K562 (cell line): Measurements from ENCODE around the gene MOB1B. TPM values are rescaled to one million over a fixed set of nuclear protein-coding genes. Genes with fewer than 3 reads are reported as not detected.
A peak's percentile ranks its signal among the peaks of the same experiment; 100 is the strongest.

Experiments
- ATAC-seq: fragments of 200-7000 bp; cut with Tn5 transposase; 3 replicates; pipeline ENCODE4 v1.9.1; 2020; ENCODE audit warnings: moderate library complexity
- BruUV-seq: library from RNA; stranded (reverse); fragments of 400-500 nt; replicated peaks from 2 replicates; lab custom pipeline; 2021; lab: Mats Ljungman, UMichigan
- CTCF ChIA-PET: fragments of 300-600 bp; formaldehyde crosslinking; extraction: SDS; loops from one replicate; lab custom pipeline; 2021; ENCODE audit warnings: low intra/inter-chr PET ratio; lab: Yijun Ruan, JAX
- POLR2A ChIA-PET: fragments of 300-600, 350-650 bp; sonication (Branson Sonifier 250); formaldehyde crosslinking; extraction: SDS; loops from one replicate; lab custom pipeline; 2021; ENCODE audit warnings: antibody characterized with exemption, inconsistent platforms; lab: Yijun Ruan, JAX
- DNase-seq, 4 experiments: peaks; one replicate each; pipeline versions ENCODE4 v3.0.0 to v3.0.0-alpha.2; 2011 to 2018; ENCODE audit warnings: low spot score in 3 of 4, mixed read lengths in 3 of 4; ENCODE audit errors: extremely low read depth in 1 of 4
- FAIRE-seq: peaks from 2 replicates; lab custom pipeline; 2011; peaks lifted over from hg19 to GRCh38; lab: Jason Lieb, UNC
- H2AFZ ChIP-seq: 2 replicates; pipeline ENCODE4 v1.6.0; 2011; ENCODE audit warnings: low read depth, low read length, control low read depth, inconsistent platforms
- H3K27ac ChIP-seq: fragments of 200-600 bp; 3 replicates; pipeline ENCODE4 v1.8.0; 2011; ENCODE audit warnings: low read depth, mild to moderate bottlenecking, control low read depth, inconsistent platforms, low read length, moderate library complexity, mixed read lengths; ENCODE audit errors: extremely low read depth
- H3K27me3 ChIP-seq, 2 experiments: fragments of 300-600 bp in 1 of 2; 2 replicates in 1 of 2; 3 replicates in 1 of 2; pipeline versions ENCODE4 v1.6.0 to v1.8.0; 2011; ENCODE audit warnings: inconsistent platforms in 2 of 2, low read length in 2 of 2, mild to moderate bottlenecking in 1 of 2, mixed read lengths in 1 of 2, moderate library complexity in 1 of 2; ENCODE audit not compliant: control insufficient read depth in 2 of 2, insufficient read depth in 2 of 2
- H3K36me3 ChIP-seq: fragments of 300-600 bp; 3 replicates; pipeline ENCODE4 v1.8.0; 2011; ENCODE audit warnings: mild to moderate bottlenecking, low read length, inconsistent platforms; ENCODE audit not compliant: control insufficient read depth, insufficient read depth
- H3K4me1 ChIP-seq, 2 experiments: fragments of 200-600 bp in 1 of 2; replicated peaks in 1 of 2; 2 replicates in 1 of 2; 3 replicates in 1 of 2; pipeline versions ENCODE4 v1.5.1 to v1.8.0; 2011; ENCODE audit warnings: inconsistent platforms in 2 of 2, low read length in 2 of 2, mild to moderate bottlenecking in 1 of 2, mixed read lengths in 1 of 2, moderate library complexity in 1 of 2; ENCODE audit not compliant: control insufficient read depth in 2 of 2, insufficient read depth in 2 of 2
- H3K4me2 ChIP-seq: 2 replicates; pipeline ENCODE4 v1.6.1; 2011; ENCODE audit warnings: low read length, control low read depth, inconsistent platforms, mixed read lengths; ENCODE audit not compliant: insufficient read depth
- H3K4me3 ChIP-seq: fragments of 200-600 bp; sonication (generic), shearing (Covaris generic); 2 replicates; pipeline ENCODE4 v1.5.1; 2016; ENCODE audit warnings: control low read depth, inconsistent platforms
- H3K79me2 ChIP-seq: fragments of 200-600 bp; 3 replicates; pipeline ENCODE4 v1.8.0; 2011; ENCODE audit warnings: low read length, inconsistent platforms; ENCODE audit not compliant: control insufficient read depth, insufficient read depth
- H3K9ac ChIP-seq, 2 experiments: 2 replicates each; pipeline versions ENCODE4 v1.6.0 to v1.6.1; 2011; ENCODE audit warnings: low read depth in 2 of 2, low read length in 2 of 2, control low read depth in 1 of 2, inconsistent platforms in 1 of 2, mild to moderate bottlenecking in 1 of 2, mixed read lengths in 1 of 2; ENCODE audit not compliant: insufficient read depth in 1 of 2
- H3K9me1 ChIP-seq: one replicate; pipeline ENCODE4 v1.6.0; 2011; ENCODE audit warnings: inconsistent platforms, mild to moderate bottlenecking, low read length, moderate library complexity; ENCODE audit not compliant: control insufficient read depth, insufficient read depth
- H3K9me3 ChIP-seq: replicated peaks from 2 replicates; pipeline ENCODE4 v1.5.1; 2011; ENCODE audit warnings: low read depth, low read length, inconsistent platforms; ENCODE audit not compliant: control insufficient read depth, insufficient read depth
- H4K20me1 ChIP-seq: replicated peaks from 2 replicates; pipeline ENCODE4 v1.6.1; 2011; ENCODE audit warnings: low read length, inconsistent platforms, mixed read lengths; ENCODE audit not compliant: control insufficient read depth, insufficient read depth
- E2F3 ChIP-seq: fragments of 250-450 bp; sonication (Bioruptor Pico); IDR thresholded peaks from 2 replicates; pipeline ENCODE4 v1.4.0; 2020; ENCODE audit warnings: mild to moderate bottlenecking
- EZH2 ChIP-seq: IDR thresholded peaks from 2 replicates; pipeline ENCODE4 v1.6.1; 2012; ENCODE audit warnings: low read depth, mild to moderate bottlenecking, inconsistent platforms, low read length, borderline replicate concordance
- ILF3 ChIP-seq: fragments of 450-650 bp; IDR thresholded peaks from 2 replicates; pipeline ENCODE4 v1.6.1; 2018; ENCODE audit warnings: antibody characterized with exemption, mild to moderate bottlenecking, moderate library complexity, borderline replicate concordance
- LEF1 ChIP-seq: fragments of 450-650 bp; IDR thresholded peaks from 2 replicates; pipeline ENCODE4 v1.6.1; 2016; ENCODE audit warnings: mild to moderate bottlenecking
- NEUROD1 ChIP-seq: fragments of 150-350 bp; IDR thresholded peaks from 2 replicates; pipeline ENCODE4 v1.6.1; 2014; ENCODE audit warnings: borderline replicate concordance, low read length, low read depth; ENCODE audit not compliant: partially characterized antibody
- NFIC ChIP-seq: fragments of 450-650 bp; IDR thresholded peaks from 2 replicates; pipeline ENCODE4 v1.6.1; 2017; ENCODE audit warnings: mild to moderate bottlenecking, inconsistent platforms
- NONO ChIP-seq, 2 experiments: fragments of 200-400 bp in 1 of 2; fragments of 450-650 bp in 1 of 2; formaldehyde crosslinking in 1 of 2; IDR thresholded peaks; 2 replicates each; pipeline ENCODE4 v1.6.1; 2017; ENCODE audit warnings: low read depth in 2 of 2, mild to moderate bottlenecking in 2 of 2, moderate library complexity in 2 of 2, low read length in 1 of 2
- TAF7 ChIP-seq: fragments of 450-650 bp; IDR thresholded peaks from 2 replicates; pipeline ENCODE4 v1.6.1; 2016; ENCODE audit warnings: missing genetic modification characterization, missing compliant biosample characterization
- U2AF2 ChIP-seq: fragments of 200-400 bp; formaldehyde crosslinking; optimal IDR thresholded peaks from 2 replicates; pipeline ENCODE3; 2017; ENCODE audit warnings: low read depth, mild to moderate bottlenecking, low read length
- ZNF408 ChIP-seq: fragments of 250-450 bp; sonication (Bioruptor Pico); IDR thresholded peaks from 2 replicates; pipeline ENCODE4 v1.4.0; 2020; ENCODE audit warnings: low read depth, mild to moderate bottlenecking, moderate library complexity
- WGBS: fragments of 100-300 bp; shearing (Covaris generic); methylation state at CpG from one replicate; pipeline ENCODE4 v1.1.6; 2016; ENCODE audit warnings: low coverage, mixed read lengths; ENCODE audit not compliant: insufficient coverage; ENCODE audit errors: missing lambda C conversion rate; 5-methylcytosine and 5-hydroxymethylcytosine counted together
- in situ Hi-C: fragments of 300-500 bp; cut with MboI; formaldehyde crosslinking; loops from 4 replicates; pipeline ENCODE4 v1.15.0; 2018; ENCODE audit warnings: inconsistent platforms, mixed read lengths
- intact Hi-C: fragments of 100-400 bp; cut with micrococcal nuclease; formaldehyde crosslinking; loops from 2 replicates; pipeline ENCODE4 v1.14.2; 2022
- polyA plus RNA-seq, 8 experiments: library from polyadenylated mRNA; depleted of rRNA in 4 of 8; stranded (reverse) in 5 of 8; unstranded in 3 of 8; fragments of >200 nt; fragmentation: Nextera tagmentation in 2 of 8; fragmentation: Illumina TruSeq in 1 of 8; extraction: Ambion mirVana in 2 of 8; extraction: Trizol in 1 of 8; gene quantifications; 2 replicates each; pipeline versions ENCODE4 v1.2.1 to v1.2.3, GENCODE V29; 2011 to 2014; ENCODE audit warnings: inconsistent platforms in 1 of 8, missing spikeins in 1 of 8
- total RNA-seq, 7 experiments: library from RNA; depleted of rRNA in 6 of 7; stranded (reverse); fragments of >200 nt in 6 of 7; fragmentation: Illumina TruSeq in 2 of 7; extraction: Trizol in 2 of 7; gene quantifications; 2 replicates each; pipeline versions ENCODE4 v1.2.1 to v1.2.3, GENCODE V29; 2011 to 2021; ENCODE audit warnings: low replicate concordance in 1 of 7
- TF ChIP-seq, protein P1 (sequence below), 2 experiments: fragments of 450-650 bp; conservative IDR thresholded peaks; 2 replicates each; pipeline ENCODE4 v1.6.1; 2017; ENCODE audit warnings: mild to moderate bottlenecking in 2 of 2, moderate library complexity in 2 of 2
- TF ChIP-seq, protein P2 (sequence below): fragments of 450-650 bp; IDR thresholded peaks from 2 replicates; pipeline ENCODE4 v1.7.0; 2016; ENCODE audit warnings: borderline replicate concordance
- TF ChIP-seq, protein P3 (sequence below): fragments of 450-650 bp; IDR thresholded peaks from 2 replicates; pipeline ENCODE4 v1.7.1; 2018; ENCODE audit warnings: mild to moderate bottlenecking, low read depth; ENCODE audit not compliant: partially characterized antibody

The MOB1B gene
- total and polyA plus RNA-seq, 9 of the 15 experiments (the other 6 are each of a cell fraction or from before 2014, with no cell fraction given): 8.4 to 37.8 (median 19.0) TPM

DNA sequence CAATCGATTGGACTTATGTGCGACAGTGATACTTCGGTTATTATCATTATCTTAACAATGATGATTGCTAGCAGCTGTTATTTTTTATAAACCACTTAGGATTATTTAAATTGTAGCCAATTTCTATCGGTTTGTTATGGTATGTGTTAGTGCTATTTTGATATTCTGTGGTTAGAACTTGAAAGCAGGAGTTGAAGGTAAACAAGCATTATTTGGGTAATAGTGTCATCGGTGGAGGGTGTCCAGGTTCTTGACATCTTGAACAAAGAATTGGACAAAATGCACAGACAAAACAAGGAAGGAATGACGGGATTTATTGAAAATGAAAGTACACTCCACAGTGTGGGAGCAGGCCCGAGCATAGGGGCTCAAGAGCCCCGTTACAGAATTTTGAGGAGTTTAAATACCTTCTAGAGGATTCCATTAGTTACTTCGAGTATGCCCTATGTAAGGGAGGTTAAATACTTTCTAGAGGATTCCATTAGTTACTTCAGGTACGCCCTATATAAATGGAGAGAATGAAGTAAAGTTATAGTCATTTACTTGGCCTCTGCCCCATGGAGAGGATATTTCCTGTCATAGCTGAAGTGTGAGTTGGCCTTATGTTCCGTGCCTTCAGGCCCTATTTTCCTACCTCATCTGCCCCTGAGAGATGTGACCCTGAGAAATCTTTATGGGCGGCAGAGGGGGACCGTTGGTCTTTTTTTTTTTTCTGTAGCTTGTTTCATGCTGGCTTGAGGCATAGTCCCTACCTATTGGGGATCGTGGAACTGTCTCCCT is 13.1 kb downstream of the MOB1B start:
- peaks cover 16% of the 10 kb centered on the region for H4K20me1 ChIP-seq
- H3K9ac ChIP-seq: no peak overlapping the region; a peak in 1 of 4 replicates
- peaks cover 35% of the 10 kb centered on the region for H3K36me3 ChIP-seq
- peak overlapping the region; percentile 49; the same call in 1 of the 2 replicates for H3K4me2 ChIP-seq
- WGBS: 67% methylated on average over 14 of the region's 14 CpGs
- H3K27ac ChIP-seq: no peak overlapping the region; the same call in 2 of the 3 replicates
- H3K4me1 ChIP-seq: peaks cover 3 to 16% of the 10 kb centered on the region in 2 experiments; a peak in 3 of 5 replicates
- H3K9me3 ChIP-seq: peaks cover 2% of the 10 kb centered on the region; the same call in 1 of the 2 replicates
- intact Hi-C loops (no loop called here), in situ Hi-C loops (loop anchor here (25.0 kb wide), 1 partner anchor 1372 kb away; no protein-coding TSS in a partner anchor)
- CTCF ChIA-PET: no interaction called here
- no peak for FAIRE-seq
- H3K27me3 ChIP-seq: no peaks in the 10 kb centered on the region
- no TSS peak for BruUV-seq
- H2AFZ ChIP-seq: no peak overlapping the region
- H3K4me3 ChIP-seq: no peak overlapping the region
- peaks cover 91% of the 10 kb centered on the region for H3K79me2 ChIP-seq
- peak; percentile 22 for ATAC-seq
- POLR2A ChIA-PET: interaction anchor here (1.3 to 1.5 kb wide), 3 partner anchors 9 to 87 kb away, joined by 4 to 5 read pairs (median 5); no protein-coding TSS in a partner anchor
- H3K9me1 ChIP-seq: peaks cover 3% of the 10 kb centered on the region
- DNase-seq: no peak
- no peak for TF ChIP-seq U2AF2
- TF ChIP-seq LEF1: no peak
- no peak for TF ChIP-seq NFIC
- TF ChIP-seq ZNF408 (CRISPR knock-in tag): no peak
- TF ChIP-seq NONO (IDR thresholded peaks at IDR 0.05; ENCODE audit: low read depth in 2 of 2, low read length in 1 of 2): no peak
- no peak for TF ChIP-seq E2F3 (CRISPR knock-in tag)
- TF ChIP-seq, protein P1, sequence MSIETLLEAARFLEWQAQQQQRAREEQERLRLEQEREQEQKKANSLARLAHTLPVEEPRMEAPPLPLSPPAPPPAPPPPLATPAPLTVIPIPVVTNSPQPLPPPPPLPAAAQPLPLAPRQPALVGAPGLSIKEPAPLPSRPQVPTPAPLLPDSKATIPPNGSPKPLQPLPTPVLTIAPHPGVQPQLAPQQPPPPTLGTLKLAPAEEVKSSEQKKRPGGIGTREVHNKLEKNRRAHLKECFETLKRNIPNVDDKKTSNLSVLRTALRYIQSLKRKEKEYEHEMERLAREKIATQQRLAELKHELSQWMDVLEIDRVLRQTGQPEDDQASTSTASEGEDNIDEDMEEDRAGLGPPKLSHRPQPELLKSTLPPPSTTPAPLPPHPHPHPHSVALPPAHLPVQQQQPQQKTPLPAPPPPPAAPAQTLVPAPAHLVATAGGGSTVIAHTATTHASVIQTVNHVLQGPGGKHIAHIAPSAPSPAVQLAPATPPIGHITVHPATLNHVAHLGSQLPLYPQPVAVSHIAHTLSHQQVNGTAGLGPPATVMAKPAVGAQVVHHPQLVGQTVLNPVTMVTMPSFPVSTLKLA (conservative IDR thresholded peaks at IDR 0.05): no peak
- TF ChIP-seq, protein P2, sequence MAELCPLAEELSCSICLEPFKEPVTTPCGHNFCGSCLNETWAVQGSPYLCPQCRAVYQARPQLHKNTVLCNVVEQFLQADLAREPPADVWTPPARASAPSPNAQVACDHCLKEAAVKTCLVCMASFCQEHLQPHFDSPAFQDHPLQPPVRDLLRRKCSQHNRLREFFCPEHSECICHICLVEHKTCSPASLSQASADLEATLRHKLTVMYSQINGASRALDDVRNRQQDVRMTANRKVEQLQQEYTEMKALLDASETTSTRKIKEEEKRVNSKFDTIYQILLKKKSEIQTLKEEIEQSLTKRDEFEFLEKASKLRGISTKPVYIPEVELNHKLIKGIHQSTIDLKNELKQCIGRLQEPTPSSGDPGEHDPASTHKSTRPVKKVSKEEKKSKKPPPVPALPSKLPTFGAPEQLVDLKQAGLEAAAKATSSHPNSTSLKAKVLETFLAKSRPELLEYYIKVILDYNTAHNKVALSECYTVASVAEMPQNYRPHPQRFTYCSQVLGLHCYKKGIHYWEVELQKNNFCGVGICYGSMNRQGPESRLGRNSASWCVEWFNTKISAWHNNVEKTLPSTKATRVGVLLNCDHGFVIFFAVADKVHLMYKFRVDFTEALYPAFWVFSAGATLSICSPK: no peak
- TF ChIP-seq TAF7 (tag): no peak
- no peak for TF ChIP-seq ILF3
- TF ChIP-seq EZH2: no peak
- no peak for TF ChIP-seq NEUROD1
- TF ChIP-seq, protein P3, sequence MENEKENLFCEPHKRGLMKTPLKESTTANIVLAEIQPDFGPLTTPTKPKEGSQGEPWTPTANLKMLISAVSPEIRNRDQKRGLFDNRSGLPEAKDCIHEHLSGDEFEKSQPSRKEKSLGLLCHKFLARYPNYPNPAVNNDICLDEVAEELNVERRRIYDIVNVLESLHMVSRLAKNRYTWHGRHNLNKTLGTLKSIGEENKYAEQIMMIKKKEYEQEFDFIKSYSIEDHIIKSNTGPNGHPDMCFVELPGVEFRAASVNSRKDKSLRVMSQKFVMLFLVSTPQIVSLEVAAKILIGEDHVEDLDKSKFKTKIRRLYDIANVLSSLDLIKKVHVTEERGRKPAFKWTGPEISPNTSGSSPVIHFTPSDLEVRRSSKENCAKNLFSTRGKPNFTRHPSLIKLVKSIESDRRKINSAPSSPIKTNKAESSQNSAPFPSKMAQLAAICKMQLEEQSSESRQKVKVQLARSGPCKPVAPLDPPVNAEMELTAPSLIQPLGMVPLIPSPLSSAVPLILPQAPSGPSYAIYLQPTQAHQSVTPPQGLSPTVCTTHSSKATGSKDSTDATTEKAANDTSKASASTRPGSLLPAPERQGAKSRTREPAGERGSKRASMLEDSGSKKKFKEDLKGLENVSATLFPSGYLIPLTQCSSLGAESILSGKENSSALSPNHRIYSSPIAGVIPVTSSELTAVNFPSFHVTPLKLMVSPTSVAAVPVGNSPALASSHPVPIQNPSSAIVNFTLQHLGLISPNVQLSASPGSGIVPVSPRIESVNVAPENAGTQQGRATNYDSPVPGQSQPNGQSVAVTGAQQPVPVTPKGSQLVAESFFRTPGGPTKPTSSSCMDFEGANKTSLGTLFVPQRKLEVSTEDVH: no peak
